GM12878 (cell line): ENCODE data around the gene IL1RAPL1. TPM values are rescaled to one million over a fixed set of nuclear protein-coding genes. Genes with fewer than 3 reads are reported as not detected.

Source experiments
- ATAC-seq: fragments of 200-7000 bp; cut with Tn5 transposase; 3 replicates; pipeline ENCODE4 v1.9.1; 2020; ENCODE audit warnings: mild to moderate bottlenecking, moderate library complexity
- BruUV-seq: library from RNA; stranded (reverse); fragments of 400-500 nt; replicated peaks from 2 replicates; lab custom pipeline; 2021; lab: Mats Ljungman, UMichigan
- CTCF ChIA-PET: fragments of 300-600 bp; sonication (Branson Sonifier 250); formaldehyde crosslinking; extraction: SDS; loops from one replicate; lab custom pipeline; 2021; ENCODE audit warnings: inconsistent platforms; lab: Yijun Ruan, JAX
- POLR2A ChIA-PET: fragments of 350-600 bp; formaldehyde crosslinking; extraction: SDS; loops from one replicate; lab custom pipeline; 2021; ENCODE audit warnings: inconsistent platforms; lab: Charles Lee
- RAD21 ChIA-PET: fragments of 300-600 bp; sonication (Branson Sonifier 250); formaldehyde crosslinking; loops from one replicate; lab custom pipeline; 2023; ENCODE audit warnings: antibody characterized with exemption; ENCODE audit not compliant: unreplicated experiment; lab: Charles Lee
- SMC1A ChIA-PET: fragments of 300-600 bp; sonication (Branson Sonifier 250); formaldehyde crosslinking; loops from one replicate; lab custom pipeline; 2023; ENCODE audit not compliant: unreplicated experiment, uncharacterized antibody; lab: Charles Lee
- DNase-seq: peaks from one replicate; pipeline ENCODE4 v3.0.0-alpha.2; 2011; ENCODE audit warnings: low read depth, low spot score
- FAIRE-seq: peaks from 3 replicates; lab custom pipeline; 2011; peaks lifted over from hg19 to GRCh38; lab: Jason Lieb, UNC
- H2AFZ ChIP-seq: 2 replicates; pipeline ENCODE4 v1.6.0; 2011; ENCODE audit warnings: low read depth, low read length, control low read depth; ENCODE audit not compliant: control insufficient read depth
- H3K27ac ChIP-seq: 2 replicates; pipeline ENCODE4 v1.5.1; 2011; ENCODE audit warnings: control low read depth; ENCODE audit not compliant: control insufficient read depth, insufficient read depth
- H3K27me3 ChIP-seq, 2 experiments: replicated peaks in 1 of 2; 2 replicates each; pipeline versions ENCODE4 v1.6.0 to v1.6.1; 2011; ENCODE audit warnings: low read length in 1 of 2; ENCODE audit not compliant: control insufficient read depth in 2 of 2, insufficient read depth in 2 of 2
- H3K36me3 ChIP-seq, 2 experiments: 2 replicates each; pipeline ENCODE4 v1.5.1; 2011; ENCODE audit warnings: low read length in 1 of 2; ENCODE audit not compliant: control insufficient read depth in 2 of 2, insufficient read depth in 2 of 2
- H3K4me1 ChIP-seq: 2 replicates; pipeline ENCODE4 v1.6.1; 2011; ENCODE audit warnings: mild to moderate bottlenecking, low read length, moderate library complexity, mixed read lengths; ENCODE audit not compliant: control insufficient read depth, insufficient read depth
- H3K4me2 ChIP-seq: 2 replicates; pipeline ENCODE4 v1.6.0; 2011; ENCODE audit warnings: control low read depth; ENCODE audit not compliant: control insufficient read depth, insufficient read depth
- H3K4me3 ChIP-seq: fragments of 200-600 bp; sonication (generic); 2 replicates; pipeline ENCODE4 v1.5.1; 2016
- H3K79me2 ChIP-seq: 2 replicates; pipeline ENCODE4 v1.6.0; 2011; ENCODE audit warnings: low read length; ENCODE audit not compliant: control insufficient read depth, insufficient read depth
- H3K9ac ChIP-seq: 2 replicates; pipeline ENCODE4 v1.8.0; 2011; ENCODE audit warnings: low read length, control low read depth, mixed read lengths; ENCODE audit not compliant: control insufficient read depth, insufficient read depth
- H3K9me3 ChIP-seq: replicated peaks from 3 replicates; pipeline ENCODE4 v1.5.1; 2011; ENCODE audit warnings: mild to moderate bottlenecking, low read length; ENCODE audit not compliant: control insufficient read depth, insufficient read depth
- H4K20me1 ChIP-seq: 2 replicates; pipeline ENCODE4 v1.6.0; 2011; ENCODE audit not compliant: control insufficient read depth, insufficient read depth
- CBX5 ChIP-seq: sonication (generic); IDR thresholded peaks from 2 replicates; pipeline ENCODE4 v1.6.1; 2016; ENCODE audit warnings: low read depth, moderate library complexity, mild to moderate bottlenecking, inconsistent platforms
- E4F1 ChIP-seq: fragments of 450-650 bp; IDR thresholded peaks from 2 replicates; pipeline ENCODE4 v1.6.1; 2018; ENCODE audit warnings: borderline replicate concordance, mild to moderate bottlenecking; ENCODE audit not compliant: partially characterized antibody
- EED ChIP-seq: sonication (generic); IDR thresholded peaks from 2 replicates; pipeline ENCODE4 v1.6.1; 2016; ENCODE audit warnings: antibody characterized with exemption, low read depth
- ELK1 ChIP-seq: IDR thresholded peaks from 2 replicates; pipeline ENCODE4 v1.6.1; 2012; ENCODE audit warnings: low read depth, low read length, improper control_type of control experiment
- IRF4 ChIP-seq: IDR thresholded peaks from 2 replicates; pipeline ENCODE4 v1.6.1; 2011; ENCODE audit warnings: low read depth, low read length
- JUNB ChIP-seq: IDR thresholded peaks from 2 replicates; pipeline ENCODE4 v1.6.1; 2016; ENCODE audit warnings: antibody characterized with exemption, mild to moderate bottlenecking
- RAD51 ChIP-seq: fragments of 450-650 bp; IDR thresholded peaks from 2 replicates; pipeline ENCODE4 v1.6.1; 2016; ENCODE audit warnings: moderate library complexity, mild to moderate bottlenecking, inconsistent platforms
- WGBS: methylation state at CpG from one replicate; pipeline ENCODE4 v1.1.6; 2016; ENCODE audit warnings: low lambda C conversion rate; ENCODE audit not compliant: insufficient replicate concordance, insufficient coverage; ENCODE audit errors: missing lambda C conversion rate; 5-methylcytosine and 5-hydroxymethylcytosine counted together
- in situ Hi-C: fragments of 300-500 bp; cut with MboI; formaldehyde crosslinking; loops from 9 replicates; pipeline ENCODE4 v1.14.3; 2018; ENCODE audit warnings: mixed read lengths
- intact Hi-C: fragments of 100-400 bp; cut with micrococcal nuclease; formaldehyde crosslinking; loops from one replicate; pipeline ENCODE4 v1.14.2; 2022; ENCODE audit not compliant: unreplicated experiment
- polyA plus RNA-seq, 11 experiments: library from polyadenylated mRNA; depleted of rRNA in 4 of 11; unstranded in 6 of 11; stranded (reverse) in 5 of 11; fragments of >200 nt; fragmentation: Nextera tagmentation in 4 of 11; fragmentation: Illumina TruSeq in 1 of 11; extraction: Ambion mirVana in 4 of 11; extraction: Trizol in 1 of 11; gene quantifications; 1 replicate in 1 of 11; 2 replicates in 10 of 11; pipeline versions ENCODE4 v1.2.1 to v1.2.3, GENCODE V29; 2011 to 2016; ENCODE audit warnings: inconsistent platforms in 2 of 11, missing spikeins in 2 of 11, low read depth in 1 of 11
- total RNA-seq, 4 experiments: library from RNA; depleted of rRNA in 3 of 4; stranded (reverse); fragments of >200 nt in 3 of 4; fragmentation: Illumina TruSeq in 1 of 4; extraction: Trizol in 1 of 4; gene quantifications; 2 replicates each; pipeline versions ENCODE4 v1.2.1 to v1.2.3, GENCODE V29; 2013 to 2021

The IL1RAPL1 gene
- total and polyA plus RNA-seq, 10 of the 15 experiments (the other 5 are each of a cell fraction or from before 2014, with no cell fraction given), result not detected

DNA sequence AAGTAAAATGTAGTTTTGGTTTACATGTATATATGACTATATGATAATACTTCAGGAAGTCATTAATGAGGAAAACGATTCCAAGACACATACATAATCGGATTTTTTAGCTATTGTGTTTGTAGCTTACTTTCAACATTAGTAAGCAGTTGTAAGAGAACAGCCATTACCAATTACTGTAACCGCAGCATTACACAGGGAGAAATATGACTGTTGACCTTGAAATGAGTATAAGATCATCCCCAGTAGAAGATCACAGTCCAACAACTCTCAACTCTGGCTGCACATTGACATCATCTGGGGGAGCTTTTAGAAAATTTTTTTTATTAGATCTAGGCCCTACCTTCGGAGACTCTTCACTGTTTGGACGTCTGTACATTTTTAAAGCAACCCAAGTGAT is 866.1 kb downstream of the IL1RAPL1 start:
- WGBS, result 4% methylated on average over 5 of the region's 5 CpGs
- FAIRE-seq, result no peak
- H3K27me3 ChIP-seq, result no peaks in the 10 kb centered on the region
- in situ Hi-C loops, result no loop called here
- ATAC-seq, result peak; percentile 68
- no peaks in the 10 kb centered on the region for H3K4me1 ChIP-seq
- H3K27ac ChIP-seq, result no peak overlapping the region
- H3K4me3 ChIP-seq, result no peak overlapping the region
- CTCF ChIA-PET, result interaction anchor here (2.2 kb wide), 1 partner anchor 25 kb away, joined by 8 read pairs; no protein-coding TSS in a partner anchor
- DNase-seq, result no peak
- TF ChIP-seq JUNB (peak; percentile 8; the same call in 1 of the 2 replicates), ELK1 (no peak)
- TF ChIP-seq, all 136 proteins: peak for 1
- Histone ChIP-seq H3K9ac (no peak overlapping the region), H3K4me2 (no peak overlapping the region), H4K20me1 (no peaks in the 10 kb centered on the region), H2AFZ (no peak overlapping the region), H3K79me2 (no peaks in the 10 kb centered on the region), H3K9me3 (no peaks in the 10 kb centered on the region; the same call in 2 of the 3 replicates), H3K36me3 (no peaks in the 10 kb centered on the region)
- intact Hi-C loops, result no loop called here
- RAD21 ChIA-PET, result no interaction called here
- POLR2A ChIA-PET, result no interaction called here
- BruUV-seq, result no TSS peak
- SMC1A ChIA-PET, result interaction anchor here (0.8 kb wide), 1 partner anchor 21 kb away, joined by 3 read pairs; no protein-coding TSS in a partner anchor

- DNase-seq (no peak), FAIRE-seq (no peak), ATAC-seq (no peak)
- POLR2A ChIA-PET, result no interaction called here
- Histone ChIP-seq H3K27ac (no peak overlapping the region), H3K9ac (no peak overlapping the region), H3K36me3 (no peaks in the 10 kb centered on the region), H2AFZ (no peak overlapping the region), H3K4me3 (no peak overlapping the region), H3K9me3 (no peaks in the 10 kb centered on the region), H3K4me1 (no peaks in the 10 kb centered on the region), H3K79me2 (no peaks in the 10 kb centered on the region), H3K4me2 (no peak overlapping the region), H3K27me3 (no peaks in the 10 kb centered on the region), H4K20me1 (no peaks in the 10 kb centered on the region)
- BruUV-seq, result no TSS peak
- CTCF ChIA-PET, result no interaction called here
- SMC1A ChIA-PET, result no interaction called here
- 27% methylated on average over 3 of the region's 3 CpGs for WGBS
- RAD21 ChIA-PET, result no interaction called here
- TF ChIP-seq EED, result no peak
- TF ChIP-seq IRF4, result no peak
- no peak for TF ChIP-seq RAD51
- no peak for TF ChIP-seq E4F1
- no peak for TF ChIP-seq CBX5
- intact Hi-C loops, result no loop called here
- in situ Hi-C loops, result no loop called here
Measured at GRCh38 chrX:29455702-29456101, 868.5 kb downstream of the IL1RAPL1 start.
